GM06990 (cell line): ENCODE data around the gene TCF12.

Source experiments
- DNase-seq: peaks from one replicate; pipeline ENCODE4 v3.0.0-alpha.2; 2011; ENCODE audit not compliant: insufficient read length; ENCODE audit errors: extremely low read depth
- H3K27me3 ChIP-seq: replicated peaks from 2 replicates; pipeline ENCODE4 v1.6.0; 2011; ENCODE audit warnings: low read length; ENCODE audit not compliant: control insufficient read depth, insufficient read depth
- H3K36me3 ChIP-seq: 2 replicates; pipeline ENCODE4 v1.5.1; 2011; ENCODE audit warnings: low read length; ENCODE audit not compliant: control insufficient read depth, insufficient read depth
- H3K4me3 ChIP-seq: replicated peaks from 2 replicates; pipeline ENCODE4 v1.5.1; 2011; ENCODE audit warnings: low read depth, mild to moderate bottlenecking, control low read depth, low read length
- TF ChIP-seq, protein P1 (sequence below): IDR thresholded peaks from 2 replicates; pipeline ENCODE4 v1.5.1; 2011; ENCODE audit warnings: low read length, control low read depth, mild to moderate bottlenecking, inconsistent platforms; ENCODE audit not compliant: insufficient read depth, poor library complexity, severe bottlenecking

The TCF12 gene

DNA sequence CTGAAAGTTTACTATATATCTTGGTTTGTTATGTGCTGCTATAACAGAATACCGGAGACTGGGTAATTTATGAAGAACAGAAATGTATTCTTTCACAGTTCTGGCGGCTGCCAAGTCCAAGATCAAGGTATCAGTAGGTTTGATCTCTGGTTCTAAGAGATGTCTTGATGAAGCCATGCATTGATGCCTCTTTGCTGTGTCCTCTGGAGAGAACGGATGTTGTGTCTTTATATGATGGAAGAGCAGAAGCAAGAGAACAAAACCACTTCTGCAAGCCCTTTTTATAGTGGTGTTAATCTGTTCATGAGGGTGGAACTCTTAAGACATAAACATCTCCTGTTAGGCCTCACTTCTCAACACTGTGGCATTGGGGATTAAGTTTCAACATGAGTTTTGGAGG, 62.7 kb downstream of the TCF12 start:
- Histone ChIP-seq H3K4me3 (no peak overlapping the region), H3K27me3 (no peaks in the 10 kb centered on the region), H3K36me3 (no peaks in the 10 kb centered on the region)
- no peak for DNase-seq
- TF ChIP-seq, protein P1, sequence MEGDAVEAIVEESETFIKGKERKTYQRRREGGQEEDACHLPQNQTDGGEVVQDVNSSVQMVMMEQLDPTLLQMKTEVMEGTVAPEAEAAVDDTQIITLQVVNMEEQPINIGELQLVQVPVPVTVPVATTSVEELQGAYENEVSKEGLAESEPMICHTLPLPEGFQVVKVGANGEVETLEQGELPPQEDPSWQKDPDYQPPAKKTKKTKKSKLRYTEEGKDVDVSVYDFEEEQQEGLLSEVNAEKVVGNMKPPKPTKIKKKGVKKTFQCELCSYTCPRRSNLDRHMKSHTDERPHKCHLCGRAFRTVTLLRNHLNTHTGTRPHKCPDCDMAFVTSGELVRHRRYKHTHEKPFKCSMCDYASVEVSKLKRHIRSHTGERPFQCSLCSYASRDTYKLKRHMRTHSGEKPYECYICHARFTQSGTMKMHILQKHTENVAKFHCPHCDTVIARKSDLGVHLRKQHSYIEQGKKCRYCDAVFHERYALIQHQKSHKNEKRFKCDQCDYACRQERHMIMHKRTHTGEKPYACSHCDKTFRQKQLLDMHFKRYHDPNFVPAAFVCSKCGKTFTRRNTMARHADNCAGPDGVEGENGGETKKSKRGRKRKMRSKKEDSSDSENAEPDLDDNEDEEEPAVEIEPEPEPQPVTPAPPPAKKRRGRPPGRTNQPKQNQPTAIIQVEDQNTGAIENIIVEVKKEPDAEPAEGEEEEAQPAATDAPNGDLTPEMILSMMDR, result no peak

DNA sequence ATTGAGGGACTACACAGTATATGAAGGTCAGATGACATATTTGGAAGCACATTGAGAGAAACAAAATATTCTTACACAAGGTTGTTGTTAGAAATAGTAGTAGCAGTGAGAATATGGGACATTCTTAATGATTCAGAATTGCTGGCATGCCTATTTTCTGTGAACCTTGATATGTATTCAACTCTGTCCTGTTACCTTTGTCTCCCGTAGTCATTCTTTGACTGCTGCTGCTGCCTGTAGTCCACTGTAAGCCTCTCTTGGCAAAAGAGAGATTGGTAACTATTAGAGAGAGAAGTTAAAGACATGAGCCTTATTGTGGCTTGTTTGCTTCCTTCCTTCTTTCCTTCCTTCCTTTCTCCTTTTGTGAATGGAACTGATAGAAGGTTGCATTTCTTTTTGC, 64.5 kb downstream of the TCF12 start:
- H3K36me3 ChIP-seq, result no peaks in the 10 kb centered on the region
- H3K4me3 ChIP-seq, result no peak overlapping the region
- no peaks in the 10 kb centered on the region for H3K27me3 ChIP-seq
- DNase-seq, result no peak
- TF ChIP-seq, protein P1, result no peak

DNA sequence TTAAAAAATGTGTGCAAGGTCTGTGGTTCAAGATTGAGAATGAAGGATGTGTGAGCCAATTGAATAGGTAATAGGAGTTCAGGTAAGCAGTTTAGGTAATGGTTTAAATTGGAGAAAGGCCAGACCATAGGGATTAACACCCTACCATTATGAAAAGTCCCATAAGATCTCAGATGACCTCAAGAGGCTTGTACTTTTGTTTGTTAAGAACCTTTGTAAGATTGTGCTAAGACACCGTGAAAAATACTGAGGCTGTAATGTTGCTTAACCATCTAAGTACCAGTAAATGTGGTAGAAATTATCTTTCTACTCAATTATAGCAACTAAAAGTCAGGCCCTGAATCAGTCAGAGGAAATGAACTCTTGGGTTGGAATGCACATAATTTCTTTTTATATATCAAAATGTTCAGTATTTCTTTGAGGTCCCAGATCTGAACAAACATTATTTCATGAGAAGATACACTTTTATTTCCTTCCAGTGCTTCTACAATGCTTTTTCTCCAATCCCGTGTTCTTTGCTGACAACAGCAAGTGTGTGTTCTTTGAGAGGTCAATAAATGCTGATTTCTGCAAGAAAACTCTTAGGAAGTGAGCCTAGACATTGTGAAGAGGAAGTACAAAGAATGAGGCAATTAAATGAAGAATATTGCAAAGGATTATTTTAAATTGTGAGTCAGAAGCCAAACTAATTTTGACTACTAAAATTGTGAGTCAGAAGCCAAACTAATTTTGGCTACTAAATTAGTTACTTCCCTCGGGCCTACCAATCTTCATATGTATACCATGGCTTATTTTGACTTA, 66.4 kb downstream of the TCF12 start:
- H3K36me3 ChIP-seq, result no peaks in the 10 kb centered on the region
- TF ChIP-seq, protein P1, result no peak
- peak; percentile 16 for DNase-seq
- H3K4me3 ChIP-seq, result no peak overlapping the region
- no peaks in the 10 kb centered on the region for H3K27me3 ChIP-seq

DNA sequence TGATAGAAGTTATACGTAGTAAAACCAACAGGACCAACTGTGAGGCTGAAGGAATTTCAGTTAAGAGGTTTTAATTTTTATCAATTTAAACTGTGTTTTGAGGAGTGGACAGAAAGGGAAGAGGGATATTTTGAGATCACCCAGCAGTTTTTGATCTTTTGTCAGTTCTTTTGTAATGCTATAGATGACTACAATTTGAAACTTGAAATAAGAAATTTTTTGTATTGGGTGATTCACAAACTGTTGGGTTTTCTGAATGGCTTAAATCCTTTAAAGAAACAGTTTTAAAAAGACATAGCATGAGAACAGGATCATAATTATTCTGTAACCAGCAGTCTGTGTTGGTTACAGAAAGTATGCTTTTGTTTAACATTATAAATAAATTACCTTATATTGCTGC, 67.4 kb downstream of the TCF12 start:
- TF ChIP-seq, protein P1, result no peak
- DNase-seq, result no peak
- H3K36me3 ChIP-seq, result no peaks in the 10 kb centered on the region
- no peak overlapping the region for H3K4me3 ChIP-seq
- H3K27me3 ChIP-seq, result no peaks in the 10 kb centered on the region

DNA sequence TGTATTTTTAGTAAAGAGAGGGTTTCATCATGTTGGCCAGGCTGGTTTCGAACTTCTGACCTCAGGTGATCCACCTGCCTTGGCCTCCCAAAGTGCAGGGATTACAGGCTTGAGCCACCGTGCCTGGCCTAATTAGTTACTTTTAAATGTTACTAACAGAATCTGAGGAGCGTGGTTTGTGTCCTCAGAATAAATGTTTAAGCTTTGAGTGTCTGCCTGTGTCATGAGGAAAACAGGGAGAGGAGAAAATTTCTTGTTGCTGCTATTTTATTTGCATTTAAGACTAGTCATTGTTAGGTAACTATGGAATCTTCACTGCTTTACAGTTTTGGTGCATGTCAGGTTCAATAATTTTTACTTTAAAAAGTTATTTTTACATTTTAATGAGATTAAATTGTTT, 68.8 kb downstream of the TCF12 start:
- TF ChIP-seq, protein P1, result no peak
- DNase-seq, result no peak
- Histone ChIP-seq H3K27me3 (no peaks in the 10 kb centered on the region), H3K4me3 (no peak overlapping the region), H3K36me3 (no peaks in the 10 kb centered on the region)

DNA sequence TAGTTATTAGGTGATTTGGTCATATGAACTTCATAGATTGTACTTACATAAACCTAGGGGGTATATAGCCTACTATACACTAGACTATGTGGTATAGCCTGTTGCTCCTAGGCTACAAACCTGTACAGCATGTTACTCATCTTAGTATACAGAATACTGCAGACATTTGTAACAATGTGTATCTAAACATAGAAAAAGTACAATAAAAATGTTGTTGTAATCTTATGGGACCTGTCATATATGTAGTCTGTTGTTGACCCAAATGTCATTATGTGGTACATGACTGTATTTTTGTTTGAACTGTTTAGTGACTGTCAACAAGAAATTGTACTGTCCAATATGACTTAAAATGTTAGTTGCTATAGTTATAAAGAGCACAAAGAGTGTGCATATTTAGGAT, 69.8 kb downstream of the TCF12 start:
- TF ChIP-seq, protein P1, result no peak
- Histone ChIP-seq H3K36me3 (no peaks in the 10 kb centered on the region), H3K27me3 (no peaks in the 10 kb centered on the region), H3K4me3 (no peak overlapping the region)
- DNase-seq, result no peak
